Gastroesophageal sphincter (tissue), 4 donors: ENCODE data around the gene BLVRA. TPM values are rescaled to one million over a fixed set of nuclear protein-coding genes. Genes with fewer than 3 reads are reported as not detected.

Experiments
- ATAC-seq: fragments of 150-250 bp; one replicate; pipeline ENCODE4 v1.9.1; 2016; ENCODE audit warnings: mild to moderate bottlenecking, moderate library complexity
- H3K27ac ChIP-seq, 4 donors: fragments of 200-600 bp; sonication (generic) in 3 of 4; 1 replicate in 3 of 4; 2 replicates in 1 of 4; pipeline ENCODE4 v1.5.1; 2016 to 2019
- H3K27me3 ChIP-seq: fragments of 200-600 bp; sonication (generic); one replicate; pipeline ENCODE4 v1.5.1; 2019
- H3K36me3 ChIP-seq, 2 donors: fragments of 200-600 bp; sonication (generic); one replicate each; pipeline ENCODE4 v1.5.1; 2019; ENCODE audit warnings: control low read depth in 1 of 2
- H3K4me1 ChIP-seq, 3 donors: fragments of 200-600 bp; sonication (generic); 1 replicate in 2 of 3; 2 replicates in 1 of 3; pipeline ENCODE4 v1.5.1; 2016 to 2019; ENCODE audit warnings: control low read depth in 2 of 3
- H3K4me3 ChIP-seq, 2 donors: fragments of 200-600 bp; sonication (generic); one replicate each; pipeline ENCODE4 v1.5.1; 2019; ENCODE audit warnings: mild to moderate bottlenecking in 1 of 2, moderate library complexity in 1 of 2
- H3K9me3 ChIP-seq, 3 donors: fragments of 200-600 bp; sonication (generic); one replicate each; pipeline ENCODE4 v1.5.1; 2017 to 2019; ENCODE audit warnings: control low read depth in 2 of 3
- CTCF ChIP-seq, 4 experiments: fragments of 200-600 bp in 2 of 4; fragments of 450-650 bp in 2 of 4; sonication (generic) in 1 of 4; IDR thresholded peaks; one replicate each; pipeline ENCODE4 v1.5.1; 2017 to 2019; ENCODE audit warnings: antibody characterized with exemption in 4 of 4, mild to moderate bottlenecking in 2 of 4, moderate library complexity in 2 of 4
- EP300 ChIP-seq: sonication (generic); formaldehyde crosslinking; IDR thresholded peaks from one replicate; pipeline ENCODE4 v1.6.1; 2017; ENCODE audit warnings: antibody characterized with exemption, mild to moderate bottlenecking
- POLR2A ChIP-seq, 2 donors: fragments of 450-650 bp; IDR thresholded peaks; one replicate each; pipeline ENCODE4 v1.6.1; 2017; ENCODE audit warnings: antibody characterized with exemption in 2 of 2, mild to moderate bottlenecking in 2 of 2, moderate library complexity in 1 of 2
- POLR2AphosphoS5 ChIP-seq: sonication (generic); formaldehyde crosslinking; IDR thresholded peaks from one replicate; pipeline ENCODE4 v1.6.1; 2017; ENCODE audit warnings: antibody characterized with exemption
- WGBS, 2 donors: methylation state at CpG; one replicate each; pipeline ENCODE4 v1.1.5; 2018; ENCODE audit warnings: low coverage in 1 of 2; 5-methylcytosine and 5-hydroxymethylcytosine counted together
- total RNA-seq, 4 donors: library from RNA; depleted of rRNA; stranded (reverse); fragments of >200 nt; gene quantifications; one replicate each; pipeline ENCODE4 v1.1.0, GENCODE V29; 2016

BLVRA gene
- total RNA-seq, 4 donors from 2014 or later, result 65.6 to 113 (median 92.6) TPM

- no peak overlapping the region for H3K4me3 ChIP-seq
- 90% methylated on average over 2 of the region's 6 CpGs; no CpG with 5 or more reads in 1 of the 2 donors for WGBS, 2 donors
- H3K27ac ChIP-seq, result no peak overlapping the region
- no peaks in the 10 kb centered on the region for H3K27me3 ChIP-seq
- no peaks in the 10 kb centered on the region for H3K4me1 ChIP-seq
- TF ChIP-seq POLR2AphosphoS5 (no peak), POLR2A (IDR thresholded peaks at IDR 0.05) (no peak), EP300 (no peak), CTCF (IDR thresholded peaks at IDR 0.05) (no peak)
- no peaks in the 10 kb centered on the region for H3K36me3 ChIP-seq
- no peaks in the 10 kb centered on the region for H3K9me3 ChIP-seq
- ATAC-seq, result no peak
These were observed 20.9 kb upstream of the BLVRA start for GRCh38 chr7:43737467-43738127.

- H3K9me3 ChIP-seq, result no peaks in the 10 kb centered on the region
- no peak overlapping the region for H3K4me3 ChIP-seq
- no peak for ATAC-seq
- no peaks in the 10 kb centered on the region for H3K4me1 ChIP-seq
- TF ChIP-seq POLR2AphosphoS5 (no peak), CTCF (IDR thresholded peaks at IDR 0.05) (no peak), EP300 (no peak), POLR2A (IDR thresholded peaks at IDR 0.05) (no peak)
- no peaks in the 10 kb centered on the region for H3K36me3 ChIP-seq
- H3K27me3 ChIP-seq, result no peaks in the 10 kb centered on the region
- no peak overlapping the region for H3K27ac ChIP-seq
These were observed 15.8 kb upstream of the BLVRA start for GRCh38 chr7:43742692-43743091.

- Histone ChIP-seq H3K4me3 (no peak overlapping the region), H3K36me3 (no peaks in the 10 kb centered on the region), H3K4me1 (no peaks in the 10 kb centered on the region), H3K9me3 (no peaks in the 10 kb centered on the region), H3K27ac (no peak overlapping the region), H3K27me3 (peaks cover 5% of the 10 kb centered on the region)
- ATAC-seq, result no peak
- TF ChIP-seq EP300 (no peak), POLR2AphosphoS5 (no peak), POLR2A (IDR thresholded peaks at IDR 0.05) (no peak), CTCF (IDR thresholded peaks at IDR 0.05) (no peak)
- 89 to 90% methylated on average over 9 of the region's 9 CpGs for WGBS, 2 donors
These were observed 11.0 kb upstream of the BLVRA start for GRCh38 chr7:43747328-43748105.

- Histone ChIP-seq H3K4me1 (no peaks in the 10 kb centered on the region), H3K27ac (no peak overlapping the region), H3K4me3 (no peak overlapping the region), H3K36me3 (no peaks in the 10 kb centered on the region), H3K27me3 (peaks cover 5% of the 10 kb centered on the region), H3K9me3 (no peaks in the 10 kb centered on the region)
- no peak for TF ChIP-seq EP300
- no peak for TF ChIP-seq POLR2A (IDR thresholded peaks at IDR 0.05)
- no peak for TF ChIP-seq POLR2AphosphoS5
- no peak for TF ChIP-seq CTCF (IDR thresholded peaks at IDR 0.05)
- no peak for ATAC-seq
- no CpG with 5 or more reads among the region's 5 CpGs for WGBS, 2 donors
These were observed 9.0 kb upstream of the BLVRA start for GRCh38 chr7:43749383-43749940.
